HepG2 (cell line): ENCODE data around the gene STK32C.

Experiments used
- GTF2F1 ChIP-seq: fragments of 150-350 bp; IDR thresholded peaks from 2 replicates; pipeline ENCODE4 v1.6.1; 2014; ENCODE audit warnings: low read length
- KDM1A ChIP-seq: IDR thresholded peaks from 2 replicates; pipeline ENCODE4 v1.6.1; 2016; ENCODE audit warnings: missing compliant biosample characterization
- RAD21 ChIP-seq: fragments of 450-650 bp; formaldehyde crosslinking; IDR thresholded peaks from 2 replicates; pipeline ENCODE4 v1.5.0; 2020; ENCODE audit warnings: mild to moderate bottlenecking

DNA sequence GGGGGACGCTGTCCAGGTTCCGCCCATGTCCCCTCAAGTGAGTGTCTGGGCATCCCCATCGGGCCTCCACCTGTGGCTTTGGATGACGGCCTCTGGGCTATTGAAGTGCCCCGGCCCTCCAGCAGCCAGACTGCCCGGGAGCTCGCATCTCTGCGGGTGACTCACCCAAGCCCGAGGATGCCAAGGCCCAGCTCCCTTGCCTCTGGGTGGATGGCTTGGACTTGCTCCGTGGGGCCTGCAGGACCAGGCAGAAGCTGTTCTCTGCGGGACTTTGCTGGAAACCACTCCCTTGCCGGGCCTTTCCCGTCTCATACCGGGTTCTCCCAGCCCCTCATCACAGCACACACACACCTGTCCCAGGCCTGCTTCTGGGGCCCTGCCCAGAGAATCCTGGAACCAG, 98.6 kb downstream of the STK32C start:
- TF ChIP-seq RAD21 (no peak), GTF2F1 (no peak), KDM1A (CRISPR knock-in tag) (no peak)
